ENCODE measurements around the gene GAS6.
A peak's percentile ranks its signal among the peaks of the same experiment; 100 is the strongest.

Gene GAS6

GRCh38 chr13:113787694-113788093 is 76.2 kb downstream of the GAS6 start:
- DNase-seq = no peak

DNA sequence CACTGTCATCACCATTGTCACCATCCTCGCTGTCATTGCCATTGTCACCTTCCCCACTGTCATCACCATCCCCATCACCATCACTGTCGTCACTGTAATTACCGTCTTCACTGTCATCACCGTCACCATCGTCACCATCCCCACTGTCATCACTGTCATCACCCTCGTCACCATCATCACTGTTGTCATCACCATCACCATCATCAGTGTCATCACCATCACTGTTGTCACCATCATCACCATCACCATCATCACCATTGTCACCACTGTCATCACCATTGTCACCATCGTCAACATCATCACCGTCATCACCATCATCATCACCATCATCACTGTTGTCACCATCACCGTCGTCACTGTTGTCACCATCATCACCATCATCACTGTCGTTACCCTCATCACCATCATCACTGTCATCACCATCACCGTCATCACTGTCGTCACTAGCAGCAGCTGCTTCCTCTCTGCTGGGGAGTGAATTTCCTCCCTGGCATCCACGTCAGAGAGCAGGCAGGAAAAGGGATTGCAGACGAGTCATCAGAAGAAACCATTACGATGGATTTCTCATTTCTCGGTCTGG is 77.5 kb downstream of the GAS6 start:
- DNase-seq = peak; percentile 42

GRCh38 chr13:113785051-113786010 is 78.5 kb downstream of the GAS6 start:
- DNase-seq = peak; percentile 97

DNA sequence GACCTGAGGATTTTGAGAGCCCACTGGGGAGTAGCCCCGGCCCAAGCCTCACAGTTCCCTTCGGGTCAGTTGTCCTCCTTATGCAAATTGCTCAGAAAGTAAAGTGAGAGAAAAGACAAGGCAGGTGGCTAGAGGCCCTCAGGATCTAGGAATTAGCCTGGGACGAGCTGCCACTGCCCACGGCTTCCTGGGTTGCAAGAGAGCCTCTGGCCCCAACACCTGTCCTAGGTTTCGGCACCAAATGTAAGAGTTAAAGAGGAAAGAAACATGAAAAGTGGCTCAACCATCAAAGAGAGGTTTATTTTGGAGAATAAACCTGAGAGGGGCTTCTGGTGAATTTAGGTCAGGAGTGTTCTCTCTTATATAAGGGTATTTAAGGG is 79.2 kb downstream of the GAS6 start:
- no peak for DNase-seq

DNA sequence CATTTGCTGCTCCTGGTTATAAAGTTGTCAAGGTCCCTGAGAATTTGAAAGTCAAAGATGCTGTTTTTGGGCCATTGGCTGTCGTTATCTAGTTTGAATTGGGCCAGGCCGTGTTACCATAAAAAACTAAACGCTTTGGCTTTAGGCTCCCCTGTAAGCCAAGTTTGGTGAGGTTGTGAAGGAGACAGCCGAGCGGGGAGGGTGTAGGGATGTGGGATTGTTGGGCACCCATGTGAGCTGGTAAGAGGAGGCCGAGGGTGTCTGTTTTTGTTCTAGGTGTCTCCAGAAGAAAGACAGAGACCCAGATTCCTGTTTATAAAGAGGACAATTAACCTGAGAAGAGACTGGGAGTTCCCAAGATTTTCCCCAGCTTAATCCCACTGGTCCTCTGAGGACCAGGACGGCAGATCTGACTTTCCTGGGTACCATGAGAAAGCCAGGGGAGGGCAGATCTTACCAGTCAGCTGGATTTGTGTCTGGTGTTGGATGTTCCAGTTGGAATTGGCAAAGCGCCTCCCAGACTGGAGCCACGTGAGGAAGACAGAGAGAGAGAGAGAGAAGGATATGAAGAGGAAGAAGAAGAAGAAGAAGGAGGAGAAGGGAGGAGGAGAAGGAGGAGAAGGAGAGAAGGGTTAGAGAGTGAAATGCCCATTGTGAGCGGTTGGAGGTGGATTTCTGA is 79.8 kb downstream of the GAS6 start:
- no peak for DNase-seq

- DNase-seq = no peak
Observed at GRCh38 chr13:113783200-113783881, 80.5 kb downstream of the GAS6 start.

GRCh38 chr13:113782472-113782871 is 81.4 kb downstream of the GAS6 start:
- no peak for DNase-seq

DNA sequence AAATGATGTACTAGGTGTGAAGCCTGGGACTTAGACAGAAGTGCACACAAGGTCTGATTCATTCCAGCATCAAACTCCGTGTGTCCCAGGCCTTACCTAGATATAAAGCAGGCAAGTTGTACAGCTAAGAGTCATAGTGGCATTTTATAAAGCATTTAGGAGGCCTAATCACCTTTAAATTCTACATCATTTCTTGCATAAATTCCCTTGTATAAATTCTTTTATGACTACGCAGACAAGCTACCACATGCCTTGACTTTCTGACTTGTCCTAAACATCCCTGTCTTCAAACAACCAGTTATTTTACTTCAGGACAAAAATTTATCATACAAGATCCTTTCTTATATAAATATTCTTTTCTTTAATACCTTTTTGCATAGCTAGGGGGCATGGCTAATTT is 82.3 kb downstream of the GAS6 start:
- DNase-seq = no peak

- peak; percentile 11 for DNase-seq
Observed at GRCh38 chr13:113777311-113778260, 86.3 kb downstream of the GAS6 start.

GRCh38 chr13:113776231-113777125 is 87.4 kb downstream of the GAS6 start:
- no peak for DNase-seq

DNA sequence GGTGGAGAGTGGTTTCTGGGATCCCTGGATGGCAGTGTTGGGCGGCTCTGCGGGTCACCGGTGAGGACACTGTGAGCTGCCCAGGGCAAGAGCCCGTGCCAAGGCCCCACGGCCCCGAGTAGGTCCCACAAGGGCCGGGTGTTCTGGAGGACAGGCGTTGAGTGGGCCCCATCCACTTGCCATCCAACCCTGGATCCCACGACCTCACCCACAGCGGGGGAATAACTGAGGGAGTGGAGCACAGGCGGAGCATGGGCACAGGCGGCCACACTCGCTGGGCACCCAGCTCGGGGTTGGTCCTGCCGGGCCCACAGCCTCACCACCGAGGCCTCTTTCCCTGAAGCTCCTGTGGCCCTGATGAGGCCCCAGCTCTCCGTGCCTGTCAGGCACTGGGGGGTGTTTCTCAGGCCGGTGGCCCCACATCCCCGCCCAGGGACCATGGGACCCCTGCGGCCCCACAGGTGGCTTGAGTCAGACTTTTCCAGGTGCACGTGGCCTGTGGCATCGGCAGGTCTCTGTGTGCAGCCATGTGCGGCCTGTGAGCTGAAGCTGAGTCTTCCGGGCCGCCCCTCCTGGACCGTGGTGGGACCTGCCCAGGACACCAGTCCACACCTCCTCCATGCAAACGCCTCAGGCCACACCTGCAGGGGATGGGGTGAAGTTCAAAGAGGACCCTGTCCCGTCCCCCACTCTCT is 88.3 kb downstream of the GAS6 start:
- DNase-seq = no peak

DNA sequence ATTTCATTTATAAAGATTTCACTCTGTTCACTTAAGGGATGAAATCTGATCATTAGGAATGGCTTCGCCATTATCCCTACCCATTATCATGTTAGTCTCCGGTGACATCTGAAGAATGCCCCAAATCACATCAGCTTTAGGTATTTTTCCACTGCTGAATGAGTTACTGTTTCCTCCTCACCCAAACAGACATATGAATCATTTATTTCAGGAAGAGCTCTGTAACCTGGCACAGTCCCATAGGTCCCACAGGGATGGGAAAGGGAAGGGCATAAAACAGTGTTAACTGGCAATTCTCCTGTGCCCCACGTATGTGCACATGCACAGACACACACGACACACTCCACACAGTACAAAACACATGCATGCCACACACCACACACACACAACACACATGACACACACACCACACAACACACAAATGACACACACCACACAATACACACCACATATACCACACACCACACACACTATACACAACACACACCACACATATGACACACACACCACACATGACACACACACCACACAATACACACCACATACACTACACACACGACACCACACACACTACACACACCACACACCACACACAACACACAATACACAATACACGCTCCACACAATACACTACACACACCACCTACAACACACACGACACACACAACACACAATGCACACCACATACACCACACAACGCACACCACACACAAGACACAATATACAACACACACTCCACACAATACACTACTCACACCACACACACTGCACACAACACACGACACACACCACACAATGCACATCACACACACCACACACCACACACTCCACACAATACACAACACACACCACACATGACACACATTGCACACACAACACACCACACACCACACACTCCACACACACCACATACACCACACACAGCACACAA is 89.4 kb downstream of the GAS6 start:
- DNase-seq = peak; percentile 52

GRCh38 chr13:113771709-113772331 is 92.1 kb downstream of the GAS6 start:
- no peak for DNase-seq

- no peak for DNase-seq
Observed at GRCh38 chr13:113770937-113771336, 92.9 kb downstream of the GAS6 start.

Data from T1000 (cell line).